Activated T-cell treated with anti-CD3 and anti-CD28 coated beads for 24 hours (primary cell): ENCODE results near the gene NRF1.
"Not testable (repeated sequence)": the region's sequence is repeated elsewhere in the genome, so short reads cannot be mapped to it uniquely, and the experiment has no call there.

ENCODE experiments used
- DNase-seq: peaks from one replicate; pipeline ENCODE4 v3.0.0-alpha.2; 2020; ENCODE audit warnings: low read depth

The NRF1 gene

GRCh38 chr7:129649128-129649690 is 37.7 kb downstream of the NRF1 start:
- DNase-seq, result no peak

- DNase-seq, result no peak
Observed at GRCh38 chr7:129650056-129650758, 38.7 kb downstream of the NRF1 start.

GRCh38 chr7:129652914-129653313 is 41.4 kb downstream of the NRF1 start:
- no peak for DNase-seq

- no peak for DNase-seq
Observed at GRCh38 chr7:129655811-129656210, 44.3 kb downstream of the NRF1 start.

- no peak for DNase-seq
Observed at GRCh38 chr7:129657363-129657762, 45.8 kb downstream of the NRF1 start.

- not testable (repeated sequence) for DNase-seq
Observed at GRCh38 chr7:129659907-129660306, 48.4 kb downstream of the NRF1 start.

- no peak for DNase-seq
Observed at GRCh38 chr7:129661645-129662182, 50.2 kb downstream of the NRF1 start.

GRCh38 chr7:129663240-129663639 is 51.7 kb downstream of the NRF1 start:
- not testable (repeated sequence) for DNase-seq

- no peak for DNase-seq
Observed at GRCh38 chr7:129664029-129665012, 52.8 kb downstream of the NRF1 start.

- no peak for DNase-seq
Observed at GRCh38 chr7:129665013-129665401, 53.5 kb downstream of the NRF1 start.

- DNase-seq, result no peak
Observed at GRCh38 chr7:129667116-129667515, 55.6 kb downstream of the NRF1 start.

- DNase-seq, result no peak
Observed at GRCh38 chr7:129667551-129667950, 56.0 kb downstream of the NRF1 start.

- DNase-seq, result no peak
Observed at GRCh38 chr7:129669901-129670300, 58.4 kb downstream of the NRF1 start.

GRCh38 chr7:129670656-129671055 is 59.1 kb downstream of the NRF1 start:
- DNase-seq, result no peak

- no peak for DNase-seq
Observed at GRCh38 chr7:129671266-129671665, 59.7 kb downstream of the NRF1 start.

GRCh38 chr7:129674475-129674874 is 63.0 kb downstream of the NRF1 start:
- DNase-seq, result not testable (repeated sequence)

- DNase-seq, result no peak
Observed at GRCh38 chr7:129675521-129675920, 64.0 kb downstream of the NRF1 start.

GRCh38 chr7:129676017-129676897 is 64.7 kb downstream of the NRF1 start:
- DNase-seq, result no peak

GRCh38 chr7:129677796-129678195 is 66.3 kb downstream of the NRF1 start:
- DNase-seq, result no peak

GRCh38 chr7:129678606-129679005 is 67.1 kb downstream of the NRF1 start:
- DNase-seq, result no peak

GRCh38 chr7:129680400-129680799 is 68.9 kb downstream of the NRF1 start:
- DNase-seq, result no peak
